Myocyte (in vitro differentiated cells): ENCODE data around the gene TCERG1L. TPM values are rescaled to one million over a fixed set of nuclear protein-coding genes. Genes with fewer than 3 reads are reported as not detected.

Experiments used
- DNase-seq: peaks from one replicate; pipeline ENCODE4 v3.0.0-alpha.2; 2012; ENCODE audit warnings: low read depth
- total RNA-seq: library from RNA; depleted of rRNA; stranded (reverse); fragments of >200 nt; gene quantifications from 2 replicates; pipeline ENCODE4 v1.2.3, GENCODE V29; 2014

Gene TCERG1L
- total RNA-seq, 1 donor from 2014 or later, result not detected

DNA sequence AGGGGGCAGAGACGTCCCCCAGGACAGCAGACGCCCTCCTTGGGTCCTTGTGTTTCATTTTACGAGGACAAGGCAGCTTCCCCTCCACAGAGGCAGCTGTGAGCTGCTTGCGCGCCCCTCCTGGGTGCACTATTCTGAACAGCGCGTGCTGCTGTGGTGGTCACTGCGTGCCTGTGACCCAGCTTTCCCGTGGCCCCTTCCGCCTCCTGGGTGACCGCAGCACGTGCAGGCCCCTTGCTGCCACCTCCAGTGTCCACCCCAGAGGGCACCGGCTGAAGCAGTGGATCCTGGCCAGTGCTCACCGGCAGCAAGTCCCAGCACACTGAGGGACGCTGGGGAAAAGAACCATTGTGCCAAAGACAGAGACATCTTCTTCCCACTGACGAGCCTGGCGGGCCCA lies 81.4 kb downstream of the TCERG1L start:
- no peak for DNase-seq

DNA sequence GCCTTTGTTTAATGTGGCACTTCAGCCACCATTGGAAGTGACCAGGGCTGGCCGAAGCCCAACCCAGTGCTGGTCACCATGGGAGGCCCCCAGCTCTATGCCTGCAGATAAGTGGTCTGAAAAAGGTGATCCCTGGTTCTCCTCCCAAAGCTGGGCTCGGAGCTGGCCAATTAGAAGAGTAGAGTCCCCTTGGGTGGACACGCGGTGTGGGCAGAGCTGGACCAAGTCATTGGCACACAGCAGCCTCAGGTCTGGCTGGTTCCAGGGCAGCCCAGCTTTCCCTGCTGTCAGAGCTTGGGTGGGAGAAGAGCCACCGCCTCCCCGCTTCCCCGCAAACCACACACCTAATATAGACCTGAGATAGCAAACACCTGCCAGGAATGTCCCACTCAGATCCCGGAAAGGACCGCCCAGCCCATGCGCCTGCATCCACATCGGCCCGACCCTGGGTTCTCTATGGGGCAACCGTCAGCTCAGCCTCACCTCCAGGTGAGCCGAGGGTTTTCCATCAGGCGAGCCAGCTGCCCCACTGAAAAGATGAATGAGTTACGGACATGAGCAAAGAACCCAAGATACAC lies 84.3 kb downstream of the TCERG1L start:
- DNase-seq, result no peak

DNA sequence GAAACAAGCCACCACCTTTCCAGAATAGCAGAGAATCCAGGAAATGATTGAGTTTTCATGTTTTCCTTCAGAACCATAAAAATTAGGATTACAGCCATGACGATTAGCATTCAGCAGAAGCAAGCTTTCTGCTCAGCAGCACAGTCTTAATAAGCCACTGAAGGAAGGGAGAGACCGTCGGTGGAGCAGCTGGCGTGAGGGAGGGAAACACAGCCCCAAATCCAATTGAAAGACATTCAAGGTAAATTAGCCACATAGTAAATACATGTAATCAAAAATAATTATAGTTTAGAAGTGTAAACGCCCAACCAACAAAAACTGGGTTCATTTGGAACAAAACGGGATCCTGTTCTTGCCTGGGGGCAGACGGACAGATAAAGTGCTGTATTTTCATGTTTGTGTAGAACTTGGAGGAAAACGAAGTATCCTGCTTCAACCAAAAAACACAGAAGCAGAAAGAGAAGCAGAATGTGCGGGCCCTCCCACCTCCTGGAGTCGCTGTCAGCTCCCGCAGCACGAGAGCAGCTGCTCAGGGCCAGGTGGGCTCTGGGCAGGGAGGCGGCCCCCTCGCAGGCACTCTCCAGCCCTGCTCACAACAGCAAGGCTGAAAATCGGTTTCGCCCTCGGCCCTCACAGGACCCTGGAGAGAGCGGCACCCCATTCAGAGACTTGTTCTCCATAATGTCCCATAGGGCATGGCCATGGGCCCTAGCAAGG lies 84.9 kb downstream of the TCERG1L start:
- no peak for DNase-seq

DNA sequence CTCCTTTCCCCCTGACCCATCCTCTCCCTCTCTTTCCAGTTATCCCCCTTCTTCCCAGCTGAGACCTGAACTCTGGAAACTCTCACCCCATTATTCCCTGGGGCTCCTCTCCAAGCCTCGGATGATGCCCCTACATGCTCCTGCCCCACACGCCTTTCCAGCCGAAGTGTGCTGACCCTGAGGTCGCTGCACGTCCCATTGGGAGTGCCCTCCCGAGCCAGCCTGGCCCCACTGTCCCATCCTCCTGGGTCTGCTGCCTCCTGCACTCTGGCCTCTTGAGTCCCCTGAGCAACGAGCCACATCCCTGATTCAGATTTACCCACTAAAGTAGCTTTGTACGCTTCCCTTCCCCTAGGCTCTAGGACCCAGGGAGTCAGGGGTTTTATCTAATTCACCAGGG lies 87.4 kb downstream of the TCERG1L start:
- DNase-seq, result no peak

DNA sequence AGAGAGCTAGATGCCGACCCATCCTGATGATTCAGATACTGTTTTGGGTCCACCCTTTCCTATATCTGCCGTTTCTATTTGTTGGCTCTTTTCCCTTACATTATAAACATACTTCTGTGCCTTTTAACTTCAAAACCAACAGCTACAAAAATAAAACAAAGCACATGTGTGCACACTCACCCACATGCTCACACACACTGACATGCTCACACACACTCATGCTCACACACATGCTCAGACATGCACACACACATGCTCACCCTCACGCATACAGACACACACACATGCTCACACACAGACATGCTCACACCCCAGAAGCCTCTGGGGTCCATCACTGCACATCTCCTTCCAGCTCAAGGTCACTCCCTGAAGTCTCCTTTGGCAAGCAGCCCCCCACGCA lies 88.1 kb downstream of the TCERG1L start:
- DNase-seq, result no peak

DNA sequence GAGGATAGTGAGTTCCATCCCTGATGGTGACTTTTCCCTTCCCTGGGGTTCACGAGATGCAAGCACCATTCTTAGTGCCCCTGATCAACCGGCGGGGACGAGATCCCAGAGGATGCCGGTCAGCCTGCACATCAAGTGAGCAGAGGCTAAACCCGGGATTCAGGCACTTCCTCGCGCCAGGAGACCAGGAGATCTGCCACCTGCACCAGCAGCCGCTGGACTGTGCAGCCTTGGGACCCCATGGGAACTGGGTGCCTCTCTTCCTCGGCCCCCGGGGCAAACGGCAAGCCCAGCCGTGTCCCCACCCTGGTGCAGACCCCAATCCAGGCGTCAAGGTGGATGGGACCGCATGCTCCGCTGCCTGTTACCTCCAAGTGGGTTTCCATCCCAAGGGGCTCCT lies 88.5 kb downstream of the TCERG1L start:
- no peak for DNase-seq

DNA sequence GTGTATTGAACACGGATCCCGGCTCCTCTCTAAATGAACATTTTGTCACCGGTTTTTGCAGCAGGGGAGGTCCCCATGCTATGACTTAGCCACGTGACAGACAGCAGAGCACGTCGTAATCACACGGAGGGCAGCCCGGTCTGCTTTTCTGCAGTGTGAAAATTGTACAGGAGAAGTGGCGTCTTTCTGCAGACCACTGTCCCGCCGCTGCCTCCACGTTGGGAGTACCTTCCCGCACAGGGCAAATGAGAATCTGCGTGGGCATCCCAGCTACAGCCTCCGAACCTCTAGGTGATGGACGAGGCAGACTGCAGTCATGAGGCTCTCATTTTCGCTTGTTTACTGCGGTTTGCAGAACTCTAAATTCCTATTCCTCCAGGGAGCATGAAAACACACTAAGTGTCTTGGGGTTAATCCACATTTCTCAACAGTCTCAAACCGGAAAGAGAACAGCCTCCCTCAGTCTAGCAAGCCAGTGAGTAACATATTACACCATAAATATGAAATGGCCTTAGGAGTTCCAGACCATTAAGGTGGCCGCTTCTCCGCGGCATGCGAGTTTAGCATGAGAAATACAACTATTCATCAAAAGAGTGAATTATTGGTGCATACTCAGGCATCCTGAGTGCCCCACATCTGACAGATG lies 89.8 kb downstream of the TCERG1L start:
- DNase-seq, result no peak

DNA sequence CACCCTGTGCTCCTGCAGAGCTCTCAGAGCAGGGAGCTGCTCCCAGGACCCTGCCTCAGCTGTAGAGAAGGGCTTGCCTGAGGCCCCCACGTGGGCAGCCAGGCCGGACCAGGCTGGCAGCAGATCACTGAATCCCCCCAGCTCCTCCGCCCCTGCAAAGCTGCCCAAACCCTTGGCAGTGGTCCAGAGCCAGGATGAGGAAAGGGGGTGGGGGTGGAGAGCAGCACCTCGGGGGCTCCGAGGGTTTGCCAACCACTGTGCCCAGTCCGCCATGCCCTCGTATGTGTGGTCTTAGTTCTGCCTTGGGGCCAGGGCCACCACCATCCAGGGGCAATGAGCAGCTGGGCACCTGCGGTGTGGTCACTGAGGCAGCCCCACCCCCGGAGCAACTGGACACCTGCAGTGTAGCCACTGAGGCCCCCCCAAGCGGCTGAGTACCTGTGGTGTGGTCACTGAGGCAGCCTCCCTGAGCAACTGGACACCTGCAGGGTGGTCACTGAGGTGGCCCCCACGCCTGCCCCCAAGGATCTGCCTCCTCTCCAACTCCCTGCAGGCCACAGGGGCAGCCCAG lies 90.8 kb downstream of the TCERG1L start:
- no peak for DNase-seq

DNA sequence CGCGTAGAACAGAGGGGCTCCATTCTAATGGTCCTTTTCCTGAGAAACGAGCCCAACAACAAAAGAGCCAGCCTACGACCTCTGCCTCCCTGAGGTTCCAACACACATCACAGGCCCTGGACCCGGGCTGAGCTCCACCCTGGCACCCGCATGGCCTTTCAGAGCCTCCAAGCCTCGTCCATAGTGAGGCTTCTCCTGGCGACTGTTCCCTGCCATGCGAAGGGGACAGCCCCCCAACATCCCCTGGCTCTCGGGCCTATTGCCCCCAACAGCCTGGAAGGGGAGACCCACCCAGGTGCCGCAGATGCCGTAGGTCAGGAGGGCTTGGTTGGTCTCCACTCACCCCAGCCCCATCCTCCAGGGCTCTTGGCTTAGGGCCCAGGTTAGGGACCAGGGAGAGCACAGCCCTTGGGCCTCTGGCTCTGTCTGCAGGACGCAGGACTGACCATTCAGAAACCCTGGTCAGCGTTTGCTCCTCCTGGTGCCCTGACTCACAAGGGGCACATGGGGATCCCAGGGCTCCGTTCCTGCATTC lies 91.5 kb downstream of the TCERG1L start:
- DNase-seq, result no peak

DNA sequence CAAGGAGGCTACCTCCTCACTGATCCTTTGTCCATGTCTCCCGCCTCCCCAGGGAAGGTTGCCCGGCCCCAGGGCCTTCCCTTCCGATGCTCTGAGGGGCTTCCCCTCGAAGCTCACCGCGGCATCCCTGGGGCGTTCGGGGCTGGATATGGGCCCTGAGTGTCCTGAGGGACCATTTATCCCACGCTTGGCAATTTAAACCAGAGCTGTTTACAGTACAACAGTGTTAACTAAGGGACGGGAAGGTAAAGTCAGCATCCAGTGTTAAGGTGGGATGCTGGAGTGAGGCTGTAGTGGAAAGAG lies 92.0 kb downstream of the TCERG1L start:
- no peak for DNase-seq

DNA sequence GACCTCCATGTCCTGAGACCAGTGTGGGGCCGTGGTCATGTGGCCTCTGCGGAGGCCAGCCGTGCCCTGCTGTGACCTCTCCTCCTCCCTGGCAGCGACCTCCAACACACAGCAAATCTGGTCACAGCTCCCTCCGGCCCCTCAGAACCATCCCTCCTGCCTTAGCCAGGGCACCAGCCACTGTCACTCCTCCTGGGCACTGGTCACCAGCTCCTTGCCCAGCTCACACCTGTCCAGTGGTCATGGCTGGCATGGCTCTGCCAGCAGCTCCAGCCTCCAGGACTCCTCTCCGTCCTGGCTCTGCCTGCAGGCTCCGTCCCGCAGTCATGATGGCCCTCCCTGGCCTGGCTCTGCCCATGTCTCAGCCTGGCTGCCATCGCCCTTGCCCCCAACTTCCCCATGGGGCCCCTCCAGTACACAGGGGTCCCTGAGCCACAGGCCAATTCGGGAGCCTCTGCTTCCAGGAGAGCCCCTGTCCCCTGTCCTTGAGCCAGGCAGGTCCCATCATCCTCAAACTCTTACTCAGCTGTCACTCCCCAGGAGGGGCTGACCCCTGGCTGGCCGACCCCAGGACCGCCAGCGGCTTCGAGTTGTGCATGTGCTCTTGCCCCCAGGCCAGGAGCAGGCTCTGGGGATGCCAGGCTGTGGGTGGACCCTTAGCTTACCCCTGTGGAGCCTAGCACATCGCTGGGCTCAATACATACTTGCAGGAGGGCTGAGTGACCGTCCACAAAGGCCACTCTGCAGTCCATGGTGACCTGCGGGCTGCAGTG lies 92.5 kb downstream of the TCERG1L start:
- no peak for DNase-seq

DNA sequence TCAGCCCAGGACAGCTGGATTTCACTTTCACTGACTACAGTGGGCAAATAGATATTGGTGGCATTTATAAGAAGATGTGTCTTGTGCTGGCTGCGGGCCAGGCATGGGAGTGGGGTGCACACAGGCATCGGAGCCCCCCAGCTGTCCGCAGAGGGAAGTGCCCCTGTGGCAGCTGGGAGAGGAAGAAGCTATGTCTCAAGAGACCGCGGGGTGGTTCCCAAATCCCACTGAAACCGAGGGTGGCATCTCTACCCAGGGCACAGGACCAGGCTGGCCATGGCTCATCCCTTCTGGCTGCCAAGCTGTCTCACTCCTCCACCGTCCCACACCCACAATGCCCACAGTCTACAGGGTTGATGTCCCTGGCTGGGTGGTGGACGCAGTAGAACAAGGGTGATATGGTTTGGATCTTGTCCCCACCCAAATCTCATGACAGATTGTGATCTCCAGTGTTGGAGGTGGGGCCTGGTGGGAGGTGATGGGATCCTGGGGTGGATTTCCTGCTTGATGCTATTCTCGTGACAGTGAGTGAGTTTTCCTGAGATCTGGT lies 94.8 kb downstream of the TCERG1L start:
- DNase-seq, result no peak

DNA sequence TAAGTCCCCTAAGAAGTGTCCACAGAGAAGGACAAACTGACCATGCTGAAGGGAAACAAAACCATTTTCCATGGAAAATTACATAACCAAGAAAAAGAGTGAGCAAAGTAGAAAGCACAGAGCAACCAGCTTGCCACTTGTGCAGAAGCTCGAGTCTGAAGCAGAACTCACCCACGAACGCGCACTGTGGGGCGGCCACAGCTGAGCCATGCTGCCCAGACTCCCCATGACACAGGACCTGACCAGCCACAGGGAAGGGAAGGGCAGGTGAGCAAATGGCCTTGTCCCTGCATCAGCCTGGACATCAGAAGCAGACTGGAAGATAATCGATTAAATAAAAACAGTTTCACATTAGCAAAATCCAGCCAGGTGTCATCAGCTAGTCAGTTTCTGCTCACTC lies 95.7 kb downstream of the TCERG1L start:
- DNase-seq, result no peak

DNA sequence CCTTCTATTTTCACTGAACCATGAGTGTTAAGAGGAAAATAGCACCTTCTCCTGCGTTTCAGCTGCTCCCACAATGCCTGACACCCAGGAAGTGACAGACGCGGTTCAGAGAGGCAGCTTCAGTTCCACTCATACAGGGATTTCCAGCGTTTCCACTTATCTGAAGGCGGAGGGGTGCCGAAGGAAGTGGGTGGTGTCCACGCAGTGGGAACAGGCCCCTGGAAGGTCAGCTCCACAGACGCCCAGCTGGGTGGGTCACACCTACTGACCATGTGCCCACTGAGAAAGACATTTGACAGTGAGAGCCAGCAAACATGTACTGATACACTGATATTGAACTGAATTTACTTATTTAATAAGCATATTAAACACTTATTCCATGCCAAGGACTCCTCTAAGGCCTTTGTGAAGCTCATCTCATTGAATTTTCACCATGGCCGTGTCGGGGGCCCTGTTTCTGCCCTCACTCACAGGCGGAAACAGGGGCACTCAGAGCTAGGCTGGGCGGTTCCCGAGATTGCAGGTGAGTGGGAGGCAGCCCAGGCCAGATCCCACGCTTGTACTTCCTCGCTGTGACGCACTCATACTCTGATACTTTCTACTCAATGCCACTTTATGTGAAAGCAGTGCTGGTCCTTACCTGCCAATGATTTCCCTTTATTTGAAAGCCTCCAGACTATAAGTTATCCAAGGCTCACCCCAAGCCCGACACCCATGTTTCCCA lies 96.8 kb downstream of the TCERG1L start:
- DNase-seq, result no peak

DNA sequence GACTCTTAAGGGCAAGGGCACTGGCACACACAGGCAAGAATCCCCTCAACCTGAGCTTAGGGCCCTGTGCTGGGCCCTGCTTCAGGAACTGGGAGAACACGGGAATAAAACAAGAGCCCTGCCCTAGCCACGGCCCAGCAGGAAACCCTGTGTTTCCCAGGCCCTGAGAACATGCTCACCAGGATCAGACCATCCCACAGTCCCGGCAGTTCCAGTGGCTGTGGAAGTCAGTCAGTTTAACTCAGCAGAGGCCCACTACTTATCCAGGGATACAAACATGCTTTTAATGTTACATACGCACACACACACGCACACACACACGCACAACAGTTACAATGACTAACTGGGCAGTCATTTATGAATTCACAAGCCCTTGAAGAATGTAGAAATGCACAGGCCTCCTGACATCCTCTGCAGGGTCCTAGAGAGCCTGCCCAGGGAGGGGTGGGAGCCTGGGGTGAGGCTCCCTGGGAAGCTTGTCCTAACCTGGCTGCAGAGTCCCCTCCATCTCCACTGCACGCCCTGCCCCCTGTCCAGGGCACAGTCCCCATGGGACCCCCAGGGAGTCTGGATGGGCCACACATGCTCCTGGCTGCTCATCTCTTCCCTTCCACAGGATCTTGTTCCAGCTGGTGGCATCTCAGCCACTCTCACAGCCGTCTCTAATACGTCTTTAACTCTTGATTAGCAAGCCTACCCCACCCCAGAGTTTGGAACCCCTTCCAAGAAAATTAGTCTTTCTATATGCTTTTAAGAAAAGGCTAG lies 97.6 kb downstream of the TCERG1L start:
- no peak for DNase-seq

DNA sequence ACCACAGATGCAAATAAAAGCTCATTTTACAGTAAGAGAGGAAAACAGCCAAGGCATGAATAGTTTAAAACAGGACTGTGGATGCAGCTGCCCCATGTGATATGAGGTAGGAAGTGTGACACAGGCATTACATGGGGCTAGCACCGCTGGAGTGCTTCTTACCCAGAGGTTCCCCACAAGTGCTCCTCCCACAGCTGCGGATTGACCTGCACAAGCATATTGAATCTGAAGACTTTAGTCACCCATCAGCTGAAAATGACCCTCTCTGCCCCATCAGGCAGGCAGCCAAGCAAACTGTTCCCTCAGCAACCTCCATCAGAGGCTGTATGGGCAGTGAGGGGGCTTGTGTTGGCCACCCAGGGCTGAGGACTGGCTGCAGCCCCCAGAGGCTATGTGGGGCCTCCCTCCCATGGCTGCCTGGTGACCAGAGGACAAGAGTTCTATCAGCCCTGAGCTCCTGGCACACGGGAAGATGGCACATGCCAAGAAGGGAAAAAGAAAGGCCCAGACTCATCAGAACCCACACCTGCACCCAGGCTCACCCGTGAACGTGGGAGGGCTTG lies 98.7 kb downstream of the TCERG1L start:
- DNase-seq, result no peak

DNA sequence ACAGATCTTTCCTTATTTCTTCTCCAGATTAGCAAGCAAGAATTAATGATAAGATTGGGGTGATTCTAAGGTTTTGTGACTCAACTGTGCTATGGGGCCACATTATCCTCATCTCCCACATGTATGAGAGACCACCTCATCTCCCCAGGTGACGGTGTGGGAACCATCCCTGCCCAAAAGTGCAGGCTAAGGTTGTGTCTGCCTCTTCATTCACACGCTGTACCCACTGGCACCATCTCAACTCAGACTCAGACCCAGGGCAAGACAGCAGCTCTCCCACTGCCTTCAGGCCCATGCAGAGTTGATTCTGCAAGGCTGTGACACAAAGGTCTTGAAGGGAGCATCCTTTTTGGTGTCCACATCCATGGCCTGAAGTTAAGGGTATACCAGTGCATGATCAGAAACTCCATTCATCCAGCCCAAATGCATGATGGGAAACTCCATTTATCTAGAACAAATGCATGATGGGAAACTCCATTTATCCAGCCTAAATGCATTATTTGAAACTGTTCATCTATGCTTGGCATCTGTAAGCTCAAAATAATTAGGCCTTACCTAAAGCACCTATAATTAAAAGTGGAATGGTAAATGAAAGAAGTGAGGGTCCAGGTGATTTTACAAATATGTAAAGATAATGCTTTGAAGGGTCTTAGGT lies 99.4 kb downstream of the TCERG1L start:
- no peak for DNase-seq

DNA sequence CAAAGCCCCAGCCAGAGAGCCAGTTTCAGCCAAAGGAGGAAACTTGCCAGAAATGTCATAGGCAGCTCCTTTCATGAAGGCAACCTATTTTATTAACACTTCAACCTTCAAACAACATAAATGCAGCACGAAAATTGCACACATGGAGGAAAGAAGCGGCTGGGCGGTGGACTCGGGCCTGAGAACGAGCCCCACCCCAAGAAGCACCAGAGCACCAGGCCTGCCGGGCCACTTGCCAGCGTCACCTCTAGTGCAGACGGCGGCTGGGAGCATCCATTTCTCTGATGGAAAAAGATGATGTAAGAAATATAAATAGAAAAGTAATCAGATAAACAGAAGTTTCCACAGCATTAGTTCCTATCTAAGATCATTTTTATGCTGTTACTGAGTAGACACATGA lies 100.0 kb downstream of the TCERG1L start:
- DNase-seq, result no peak

DNA sequence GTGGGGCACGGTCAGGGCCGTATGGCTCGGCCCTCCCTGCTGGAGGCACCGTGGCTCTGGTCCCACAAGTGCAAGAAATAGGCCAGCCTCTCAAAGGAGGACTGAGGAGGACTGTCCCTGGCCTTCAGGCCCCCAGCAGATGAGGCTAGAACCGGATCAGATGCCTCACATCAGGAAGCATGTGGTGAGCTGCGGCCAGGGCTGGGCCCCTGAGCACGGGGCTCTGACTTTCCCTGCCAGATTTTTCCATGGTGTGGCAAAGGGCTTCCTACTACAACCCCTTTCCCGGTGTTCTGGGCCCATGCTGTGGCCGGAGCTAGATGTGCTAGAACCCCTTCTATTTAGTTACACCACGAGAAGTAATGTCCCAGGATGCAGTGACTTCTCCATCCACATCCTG lies 100.4 kb downstream of the TCERG1L start:
- DNase-seq, result no peak
